Measurements from ENCODE around the gene SPATA6. TPM values are rescaled to one million over a fixed set of nuclear protein-coding genes. Genes with fewer than 3 reads are reported as not detected.

Gene SPATA6
- polyA plus RNA-seq, 1 donor from 2014 or later, result 3.2 TPM

GRCh38 chr1:48258106-48258505 is 213.9 kb downstream of the SPATA6 start:
- Histone ChIP-seq H3F3A (ENCODE audit: insufficient read depth, low read length, poor library complexity, severe bottlenecking) (no peaks in the 10 kb centered on the region), H3K79me2 (replicated peaks; ENCODE audit: insufficient read depth, low read length) (no peaks in the 10 kb centered on the region), H3K27ac (ENCODE audit: low read length) (no peak overlapping the region), H3K9me2 (ENCODE audit: insufficient read depth, low read length) (no peaks in the 10 kb centered on the region), H3K4me3 (ENCODE audit: low read length) (no peak overlapping the region), H4K20me1 (ENCODE audit: insufficient read depth) (no peaks in the 10 kb centered on the region), H3K27me3 (ENCODE audit: insufficient read depth, low read depth, low read length) (no peaks in the 10 kb centered on the region), H3K9ac (ENCODE audit: low read length) (no peak overlapping the region), H3K36me3 (ENCODE audit: insufficient read depth, low read length) (no peaks in the 10 kb centered on the region), H3K9me3 (ENCODE audit: low read length) (no peaks in the 10 kb centered on the region), H3K4me2 (ENCODE audit: low read length) (no peak overlapping the region), H2AFZ (ENCODE audit: low read depth, low read length) (no peak overlapping the region)
- TF ChIP-seq EZH2 (IDR thresholded peaks at IDR 0.05; ENCODE audit: borderline replicate concordance, insufficient read depth, low read length, poor library complexity, severe bottlenecking), result no peak
- TF ChIP-seq SMC3 (conservative IDR thresholded peaks at IDR 0.05; ENCODE audit: poor library complexity), result no peak
- TF ChIP-seq POLR2AphosphoS5 (IDR thresholded peaks at IDR 0.05), result no peak
- no peak for TF ChIP-seq CTCF (IDR thresholded peaks at IDR 0.05; ENCODE audit: poor library complexity, severe bottlenecking)
- TF ChIP-seq REST (IDR thresholded peaks at IDR 0.05; ENCODE audit: borderline replicate concordance), result no peak
- no peak for TF ChIP-seq MXI1 (conservative IDR thresholded peaks at IDR 0.05; ENCODE audit: poor library complexity, severe bottlenecking)
- TF ChIP-seq RAD21 (conservative IDR thresholded peaks at IDR 0.05), result no peak
- TF ChIP-seq TAF1 (IDR thresholded peaks at IDR 0.05; ENCODE audit: low read depth), result no peak
- no peak for TF ChIP-seq EP300 (conservative IDR thresholded peaks at IDR 0.05; ENCODE audit: poor library complexity, severe bottlenecking)

- Histone ChIP-seq H3K27me3 (ENCODE audit: insufficient read depth, low read depth, low read length) (no peaks in the 10 kb centered on the region), H3K36me3 (ENCODE audit: insufficient read depth, low read length) (no peaks in the 10 kb centered on the region), H3K9me2 (ENCODE audit: insufficient read depth, low read length) (no peaks in the 10 kb centered on the region), H3K9me3 (ENCODE audit: low read length) (no peaks in the 10 kb centered on the region), H3F3A (ENCODE audit: insufficient read depth, low read length, poor library complexity, severe bottlenecking) (no peaks in the 10 kb centered on the region), H3K27ac (ENCODE audit: low read length) (no peak overlapping the region), H3K4me3 (ENCODE audit: low read length) (no peak overlapping the region), H3K4me2 (ENCODE audit: low read length) (no peak overlapping the region), H3K79me2 (replicated peaks; ENCODE audit: insufficient read depth, low read length) (no peaks in the 10 kb centered on the region), H3K9ac (ENCODE audit: low read length) (no peak overlapping the region), H2AFZ (ENCODE audit: low read depth, low read length) (no peak overlapping the region), H4K20me1 (ENCODE audit: insufficient read depth) (no peaks in the 10 kb centered on the region)
- TF ChIP-seq MXI1 (conservative IDR thresholded peaks at IDR 0.05; ENCODE audit: poor library complexity, severe bottlenecking) (no peak), SMC3 (conservative IDR thresholded peaks at IDR 0.05; ENCODE audit: poor library complexity) (no peak), EZH2 (IDR thresholded peaks at IDR 0.05; ENCODE audit: borderline replicate concordance, insufficient read depth, low read length, poor library complexity, severe bottlenecking) (no peak), POLR2AphosphoS5 (IDR thresholded peaks at IDR 0.05) (no peak), EP300 (conservative IDR thresholded peaks at IDR 0.05; ENCODE audit: poor library complexity, severe bottlenecking) (no peak), REST (IDR thresholded peaks at IDR 0.05; ENCODE audit: borderline replicate concordance) (no peak), TAF1 (IDR thresholded peaks at IDR 0.05; ENCODE audit: low read depth) (no peak), CTCF (IDR thresholded peaks at IDR 0.05; ENCODE audit: poor library complexity, severe bottlenecking) (no peak), RAD21 (conservative IDR thresholded peaks at IDR 0.05) (no peak)
These were observed 217.8 kb downstream of the SPATA6 start for GRCh38 chr1:48254254-48254653.

All from neural cell (in vitro differentiated cells).